HEK293 (cell line): Measurements from ENCODE around the gene TMCC2.

Experiments
- OVOL3 ChIP-seq: fragments of 450-650 bp; formaldehyde crosslinking; IDR thresholded peaks from 2 replicates; pipeline ENCODE4 v1.5.1; 2016; ENCODE audit warnings: missing biosample characterization, missing genetic modification characterization
- RBAK ChIP-seq: fragments of 450-650 bp; formaldehyde crosslinking; IDR thresholded peaks from 2 replicates; pipeline ENCODE4 v1.5.1; 2016; ENCODE audit warnings: missing biosample characterization, missing genetic modification characterization
- SALL2 ChIP-seq: fragments of 450-650 bp; formaldehyde crosslinking; IDR thresholded peaks from 2 replicates; pipeline ENCODE4 v1.5.0; 2017; ENCODE audit warnings: missing biosample characterization, mild to moderate bottlenecking, missing genetic modification characterization, borderline replicate concordance
- TCF7L2 ChIP-seq: IDR thresholded peaks from 2 replicates; pipeline ENCODE4 v1.6.1; 2011; ENCODE audit warnings: low read depth, mild to moderate bottlenecking, inconsistent platforms, low read length, moderate library complexity, borderline replicate concordance
- YY1 ChIP-seq: fragments of 450-650 bp; formaldehyde crosslinking; IDR thresholded peaks from 2 replicates; pipeline ENCODE4 v1.5.1; 2018; ENCODE audit warnings: missing biosample characterization, missing genetic modification characterization
- ZBTB1 ChIP-seq: fragments of 450-650 bp; formaldehyde crosslinking; IDR thresholded peaks from 2 replicates; pipeline ENCODE4 v1.5.1; 2016; ENCODE audit warnings: missing biosample characterization, missing genetic modification characterization
- ZFP3 ChIP-seq: fragments of 450-650 bp; formaldehyde crosslinking; IDR thresholded peaks from 2 replicates; pipeline ENCODE4 v1.5.1; 2016; ENCODE audit warnings: low read depth, missing biosample characterization, missing genetic modification characterization
- ZNF146 ChIP-seq: fragments of 450-650 bp; formaldehyde crosslinking; IDR thresholded peaks from 2 replicates; pipeline ENCODE4 v1.5.1; 2016; ENCODE audit warnings: missing biosample characterization, missing genetic modification characterization
- ZNF274 ChIP-seq, 2 experiments: fragments of 200-500 bp in 1 of 2; fragments of 450-650 bp in 1 of 2; sonication (Bioruptor generic) in 1 of 2; formaldehyde crosslinking in 1 of 2; IDR thresholded peaks; 2 replicates each; pipeline versions ENCODE4 v1.5.1 to v1.6.1; 2014 to 2016; ENCODE audit warnings: borderline replicate concordance in 1 of 2, inconsistent platforms in 1 of 2, low read length in 1 of 2, missing biosample characterization in 1 of 2, missing genetic modification characterization in 1 of 2
- ZNF416 ChIP-seq: fragments of 450-650 bp; formaldehyde crosslinking; IDR thresholded peaks from 2 replicates; pipeline ENCODE4 v1.5.1; 2016; ENCODE audit warnings: missing biosample characterization, missing genetic modification characterization
- ZNF596 ChIP-seq: fragments of 450-650 bp; IDR thresholded peaks from 2 replicates; pipeline ENCODE4 v1.5.0; 2018; ENCODE audit warnings: missing biosample characterization, mild to moderate bottlenecking, missing genetic modification characterization, moderate library complexity
- ZNF600 ChIP-seq: fragments of 450-650 bp; formaldehyde crosslinking; IDR thresholded peaks from 2 replicates; pipeline ENCODE4 v1.5.1; 2016; ENCODE audit warnings: missing biosample characterization, missing genetic modification characterization
- TF ChIP-seq, protein P1 (sequence below): fragments of 450-650 bp; formaldehyde crosslinking; IDR thresholded peaks from 2 replicates; pipeline ENCODE4 v1.5.1; 2016; ENCODE audit warnings: missing biosample characterization, missing genetic modification characterization
- TF ChIP-seq, protein P2 (sequence below): fragments of 450-650 bp; formaldehyde crosslinking; IDR thresholded peaks from 2 replicates; pipeline ENCODE4; 2016; ENCODE audit warnings: missing biosample characterization, missing genetic modification characterization

DNA sequence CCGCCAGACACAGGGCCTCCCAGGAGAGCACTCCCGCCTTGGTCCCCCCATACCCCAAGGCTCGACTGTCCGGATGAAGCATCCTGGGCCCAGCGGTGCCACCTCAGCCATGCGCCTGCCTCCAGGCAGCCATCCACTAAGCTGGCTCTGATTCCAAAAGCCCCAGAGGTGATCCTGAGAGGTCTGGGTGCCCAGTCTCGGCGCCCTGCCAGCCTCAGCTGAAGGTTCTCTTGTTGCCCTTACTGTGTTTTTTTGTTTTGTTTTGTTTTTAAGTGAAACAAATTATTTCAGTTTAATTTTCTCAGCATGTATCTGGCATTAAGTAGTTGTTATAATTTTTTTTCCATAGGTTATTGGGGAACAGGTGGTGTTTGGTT is 48.9 kb downstream of the TMCC2 start:
- TF ChIP-seq OVOL3 (tag by site-specific recombination) (no peak), TCF7L2 (no peak), RBAK (no peak), ZNF416 (no peak), ZNF146 (tag by site-specific recombination) (no peak), ZNF600 (tag by site-specific recombination) (no peak), ZFP3 (tag by site-specific recombination) (no peak), SALL2 (tag by site-specific recombination) (no peak), YY1 (tag by site-specific recombination) (no peak), ZNF596 (no peak), ZNF274 (IDR thresholded peaks at IDR 0.05; ENCODE audit: low read length) (no peak), ZNF274 (tag by site-specific recombination; IDR thresholded peaks at IDR 0.05; ENCODE audit: borderline replicate concordance) (no peak), ZBTB1 (tag by site-specific recombination) (no peak)
- TF ChIP-seq, protein P1, sequence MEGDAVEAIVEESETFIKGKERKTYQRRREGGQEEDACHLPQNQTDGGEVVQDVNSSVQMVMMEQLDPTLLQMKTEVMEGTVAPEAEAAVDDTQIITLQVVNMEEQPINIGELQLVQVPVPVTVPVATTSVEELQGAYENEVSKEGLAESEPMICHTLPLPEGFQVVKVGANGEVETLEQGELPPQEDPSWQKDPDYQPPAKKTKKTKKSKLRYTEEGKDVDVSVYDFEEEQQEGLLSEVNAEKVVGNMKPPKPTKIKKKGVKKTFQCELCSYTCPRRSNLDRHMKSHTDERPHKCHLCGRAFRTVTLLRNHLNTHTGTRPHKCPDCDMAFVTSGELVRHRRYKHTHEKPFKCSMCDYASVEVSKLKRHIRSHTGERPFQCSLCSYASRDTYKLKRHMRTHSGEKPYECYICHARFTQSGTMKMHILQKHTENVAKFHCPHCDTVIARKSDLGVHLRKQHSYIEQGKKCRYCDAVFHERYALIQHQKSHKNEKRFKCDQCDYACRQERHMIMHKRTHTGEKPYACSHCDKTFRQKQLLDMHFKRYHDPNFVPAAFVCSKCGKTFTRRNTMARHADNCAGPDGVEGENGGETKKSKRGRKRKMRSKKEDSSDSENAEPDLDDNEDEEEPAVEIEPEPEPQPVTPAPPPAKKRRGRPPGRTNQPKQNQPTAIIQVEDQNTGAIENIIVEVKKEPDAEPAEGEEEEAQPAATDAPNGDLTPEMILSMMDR (tag by site-specific recombination), result no peak
- TF ChIP-seq, protein P2, sequence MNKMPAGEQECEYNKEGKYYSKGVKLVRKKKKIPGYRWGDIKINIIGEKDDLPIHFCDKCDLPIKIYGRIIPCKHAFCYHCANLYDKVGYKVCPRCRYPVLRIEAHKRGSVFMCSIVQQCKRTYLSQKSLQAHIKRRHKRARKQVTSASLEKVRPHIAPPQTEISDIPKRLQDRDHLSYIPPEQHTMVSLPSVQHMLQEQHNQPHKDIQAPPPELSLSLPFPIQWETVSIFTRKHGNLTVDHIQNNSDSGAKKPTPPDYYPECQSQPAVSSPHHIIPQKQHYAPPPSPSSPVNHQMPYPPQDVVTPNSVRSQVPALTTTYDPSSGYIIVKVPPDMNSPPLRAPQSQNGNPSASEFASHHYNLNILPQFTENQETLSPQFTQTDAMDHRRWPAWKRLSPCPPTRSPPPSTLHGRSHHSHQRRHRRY (tag by site-specific recombination), result no peak
